COR-L47 (cell line): ENCODE measurements around the gene KISS1R.
"Not testable (repeated sequence)": the region's sequence is repeated elsewhere in the genome, so short reads cannot be mapped to it uniquely, and the experiment has no call there.

ENCODE experiments used
- DNase-seq: peaks from one replicate; lab custom pipeline; 2025; lab: John Stamatoyannopoulos, UW

Gene KISS1R

DNA sequence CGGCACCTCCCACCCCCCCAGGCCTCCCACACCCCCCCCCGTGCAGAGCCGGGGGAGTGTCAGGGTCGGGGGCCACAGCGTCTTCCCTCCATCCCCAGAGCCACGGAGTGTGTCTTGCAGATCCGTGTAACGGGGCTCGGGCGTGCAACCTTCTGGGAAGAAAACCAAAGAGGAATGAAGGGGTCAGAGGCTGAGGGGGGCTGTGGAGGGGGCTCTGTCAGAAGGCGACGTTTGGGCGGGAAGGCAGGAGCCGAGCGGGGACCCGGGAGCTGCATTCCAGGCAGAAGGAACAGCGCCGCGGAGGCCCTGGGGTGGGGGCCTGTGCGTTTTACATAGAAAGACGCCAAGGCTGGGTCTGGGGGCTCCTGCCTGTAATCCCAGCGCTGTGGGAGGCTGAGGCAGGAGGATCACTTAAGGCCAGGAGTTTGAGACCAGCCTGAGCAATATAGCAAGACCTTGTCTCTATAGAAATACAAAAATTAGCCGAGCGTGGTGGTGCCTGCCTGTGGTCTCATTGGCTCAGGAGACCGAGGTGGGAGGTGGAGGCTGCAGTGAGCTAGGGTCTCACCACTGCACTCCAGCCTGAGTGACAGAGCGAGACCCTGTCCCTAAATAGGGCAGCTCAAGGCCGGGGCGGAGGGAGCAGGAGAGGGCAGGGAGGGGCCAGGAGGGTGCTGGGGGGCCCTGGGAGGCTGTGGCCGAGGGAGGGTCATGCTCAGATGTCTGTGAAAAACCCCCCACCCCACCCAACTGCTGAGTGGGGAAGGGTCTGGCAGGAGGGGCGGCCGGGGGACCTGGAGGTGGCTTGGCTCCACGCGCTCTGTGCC lies 36.5 kb downstream of the KISS1R start:
- no peak for DNase-seq

DNA sequence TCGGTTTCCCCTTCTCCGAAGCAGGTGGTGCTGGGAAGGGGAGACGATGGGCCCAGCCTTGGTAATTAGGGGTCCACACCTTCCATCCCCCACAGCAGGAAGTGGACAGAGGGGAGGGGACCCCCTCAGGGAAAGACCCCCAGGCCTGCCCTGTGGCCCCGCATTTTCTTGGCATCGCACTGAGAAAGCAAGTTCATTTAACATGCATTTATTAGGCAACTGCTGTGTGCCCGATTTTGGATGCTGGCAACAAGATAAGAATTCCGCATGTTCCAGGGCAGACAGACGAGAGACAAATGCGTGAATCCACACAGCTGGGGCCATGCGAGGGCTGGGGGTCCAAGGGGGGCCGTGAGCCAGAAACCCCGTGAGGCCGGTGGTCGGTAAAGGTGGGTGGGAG lies 37.1 kb downstream of the KISS1R start:
- DNase-seq = no peak

GRCh38 chr19:954672-955494 lies 37.8 kb downstream of the KISS1R start:
- no peak for DNase-seq

DNA sequence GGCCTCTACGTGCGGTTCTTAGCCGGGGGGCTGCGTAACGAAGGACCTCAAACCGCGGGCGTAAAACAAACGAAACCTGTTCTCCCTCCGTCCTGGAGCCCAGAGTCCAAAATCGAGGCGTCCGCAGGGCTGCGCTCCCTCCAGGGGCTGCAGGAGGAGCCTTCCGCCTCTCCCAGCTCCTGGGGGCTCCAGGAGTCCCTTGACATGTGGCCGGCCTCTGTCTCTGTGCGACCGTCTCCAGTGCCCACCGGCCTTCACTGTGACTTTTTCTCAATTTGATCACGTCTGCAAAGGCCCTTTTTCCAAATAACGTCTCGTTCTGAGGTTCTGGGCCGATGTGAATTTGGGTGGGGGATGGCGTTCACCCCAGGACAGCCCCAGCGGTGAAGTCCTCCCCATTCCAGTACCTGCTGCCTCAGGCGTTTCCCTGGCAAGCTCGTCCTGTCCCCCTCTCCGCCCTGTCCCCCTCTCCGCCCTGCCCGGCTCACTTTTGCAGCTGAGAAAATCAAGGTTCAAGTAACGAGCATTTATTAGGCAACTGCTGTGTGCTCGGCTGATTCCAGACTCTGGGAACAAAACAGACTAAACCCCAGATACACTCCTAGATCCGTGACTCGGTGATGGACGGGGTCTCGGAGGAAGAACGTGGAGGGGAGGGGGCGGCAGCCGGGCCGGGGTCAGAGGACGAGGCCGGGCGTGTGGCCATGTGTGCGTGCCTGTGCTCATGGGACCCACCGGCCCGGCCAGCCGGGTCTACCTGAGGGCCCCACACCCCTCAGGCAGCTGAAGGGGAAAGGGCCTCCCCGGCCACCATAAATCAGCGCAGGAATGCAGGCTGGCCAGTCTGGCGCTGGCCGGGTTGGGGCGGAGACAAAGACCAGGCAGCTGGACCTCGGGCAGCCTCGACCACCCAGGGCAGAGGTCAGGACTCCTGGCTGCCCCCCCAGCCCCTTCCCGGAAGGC lies 39.0 kb downstream of the KISS1R start:
- DNase-seq = no peak

DNA sequence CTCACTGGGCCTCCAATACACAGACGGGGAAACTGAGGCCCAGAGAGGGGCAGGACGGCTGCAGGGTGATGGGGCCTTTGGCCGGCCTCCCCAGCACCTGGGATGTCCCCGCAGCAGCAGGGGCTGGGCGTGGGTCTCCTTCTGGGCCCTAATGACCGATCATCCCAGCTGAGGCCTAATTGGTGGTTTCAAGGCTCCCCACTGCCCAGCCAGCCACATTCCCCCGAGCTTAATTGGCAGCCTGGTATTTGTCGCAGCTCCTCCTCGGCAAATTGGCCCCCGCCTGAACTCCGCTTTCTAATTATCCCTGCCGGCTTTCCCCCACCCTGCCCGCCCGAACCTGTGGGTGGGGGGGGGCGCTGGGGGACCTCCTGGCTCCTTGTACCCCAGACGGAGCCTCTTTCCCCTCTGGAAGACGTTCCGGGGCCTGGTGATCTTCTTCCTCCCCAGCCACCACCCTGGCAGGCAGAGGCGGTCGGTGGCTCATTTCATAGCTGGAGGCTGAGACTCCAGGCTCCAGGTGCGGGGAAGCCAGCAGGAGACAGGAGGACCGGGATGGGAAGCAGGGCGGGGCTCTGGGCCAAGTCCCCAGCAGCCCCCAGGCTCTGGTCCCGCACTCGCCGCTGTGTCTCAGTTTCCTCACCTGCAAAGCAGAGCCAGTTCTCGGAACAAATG lies 39.8 kb downstream of the KISS1R start:
- DNase-seq = no peak

GRCh38 chr19:957578-957977 lies 40.4 kb downstream of the KISS1R start:
- not testable (repeated sequence) for DNase-seq

DNA sequence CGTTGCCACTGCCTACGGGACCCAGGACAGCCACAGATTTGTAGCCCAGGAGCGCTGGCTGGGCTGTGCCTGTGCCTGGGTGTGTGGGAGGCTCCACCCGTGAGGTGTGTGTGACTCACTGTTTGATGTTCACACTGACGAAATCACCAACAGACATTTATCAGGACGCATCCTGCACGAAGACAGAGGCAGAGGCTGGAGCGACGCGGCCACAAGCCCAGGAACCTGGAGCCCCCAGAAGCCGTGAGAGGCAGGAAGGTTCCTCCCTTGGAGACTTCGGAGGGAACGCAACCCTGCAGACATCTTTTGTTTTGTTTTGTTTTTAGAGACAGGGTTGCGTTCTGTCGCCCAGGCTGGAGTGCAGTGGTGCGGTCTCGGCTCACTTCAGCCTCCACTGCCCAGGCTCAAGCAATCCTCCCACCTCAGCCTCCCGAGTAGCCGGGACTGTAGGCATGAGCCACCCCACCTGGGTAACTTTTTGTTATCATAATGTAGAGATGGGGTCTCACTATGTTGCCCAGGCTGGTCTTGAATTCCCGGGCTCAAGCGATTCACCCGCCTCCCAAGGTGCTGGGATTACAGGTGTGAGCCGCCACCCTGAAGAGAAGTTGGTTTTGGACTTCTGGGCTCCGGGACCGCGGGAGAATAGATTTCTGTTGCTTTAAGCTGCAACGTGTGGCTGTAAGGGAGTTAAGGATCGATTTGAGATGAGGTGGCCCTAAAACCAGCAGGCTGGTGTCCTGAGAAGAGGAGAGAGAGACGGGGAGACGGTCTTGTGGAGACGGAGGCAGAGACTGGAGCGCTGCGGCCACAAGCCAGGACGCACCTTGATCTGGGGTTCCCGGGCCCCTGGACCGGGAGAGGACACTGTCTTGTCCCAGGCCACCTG lies 42.1 kb downstream of the KISS1R start:
- DNase-seq = no peak

GRCh38 chr19:960020-960419 lies 42.9 kb downstream of the KISS1R start:
- DNase-seq = no peak

- no peak for DNase-seq
Observed at GRCh38 chr19:960601-960938, 43.4 kb downstream of the KISS1R start.

DNA sequence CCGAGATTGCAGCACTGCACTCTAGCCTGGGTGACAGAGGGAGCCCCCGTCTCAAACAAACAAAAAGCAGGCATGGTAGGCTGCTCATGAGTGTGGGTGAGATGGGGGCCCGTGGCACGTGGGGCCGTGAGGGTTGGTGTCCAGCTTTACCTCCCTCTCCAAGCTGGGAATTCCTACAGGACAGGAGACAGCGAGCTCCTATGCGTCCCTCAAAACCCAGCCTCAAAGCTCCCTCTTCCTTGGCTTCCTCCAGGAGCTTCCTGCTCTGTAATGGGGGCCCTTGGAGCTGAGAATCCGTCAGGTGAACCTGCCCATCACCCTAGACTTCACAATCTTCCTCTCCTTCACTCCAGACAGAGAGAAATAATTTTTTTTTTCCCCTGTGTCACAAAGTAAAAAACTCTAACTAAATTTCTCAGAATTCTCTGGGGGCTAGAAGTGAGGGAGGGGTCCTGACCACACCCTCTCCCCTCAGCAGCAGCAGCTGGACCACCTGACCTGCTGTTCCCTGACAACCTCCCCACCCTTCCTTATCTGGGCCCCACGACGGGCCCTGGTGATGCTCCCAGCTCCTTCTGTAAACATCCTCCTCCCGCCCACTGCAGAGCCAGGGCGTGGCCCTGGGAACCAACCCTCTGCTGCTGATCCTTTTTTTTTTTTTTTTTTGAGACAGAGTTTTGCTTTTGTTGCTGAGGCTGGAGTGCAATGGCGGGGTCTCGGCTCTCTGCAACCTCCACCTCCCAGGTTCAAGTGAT lies 44.9 kb downstream of the KISS1R start:
- DNase-seq = no peak

DNA sequence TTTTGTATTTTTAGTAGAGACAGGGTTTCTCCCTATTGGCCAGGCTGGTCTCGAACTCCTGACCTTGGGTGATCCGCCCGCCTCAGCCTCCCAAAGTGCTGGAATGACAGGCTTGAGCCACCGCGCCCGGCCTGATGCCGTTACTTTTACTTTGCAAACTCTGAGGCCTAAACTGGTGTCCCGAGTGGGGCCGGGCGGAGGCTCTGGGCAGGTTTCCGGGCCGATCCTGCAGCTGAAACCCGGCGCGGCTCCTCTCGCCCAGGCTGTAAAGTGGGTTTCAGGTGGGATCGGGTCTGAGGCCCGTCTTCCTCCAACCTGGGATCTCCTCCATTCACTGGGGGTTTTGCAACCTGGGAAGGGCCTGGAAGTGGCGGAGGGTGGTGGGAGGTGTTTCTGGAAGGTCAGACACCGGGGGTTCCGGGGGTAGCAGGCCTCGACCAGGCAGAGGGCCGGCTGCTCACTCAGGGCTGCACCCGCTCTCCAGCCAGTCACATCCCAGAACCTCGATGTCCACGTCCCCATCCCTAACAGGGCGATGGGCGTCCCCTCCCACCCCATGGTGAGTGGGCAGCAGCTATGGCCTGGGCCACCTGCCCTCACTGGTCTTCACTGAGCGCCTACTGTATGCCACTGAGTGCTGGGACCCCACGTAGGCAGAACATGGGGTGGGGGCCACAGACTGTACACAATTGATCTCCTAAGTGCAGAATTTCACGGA lies 45.7 kb downstream of the KISS1R start:
- no peak for DNase-seq

DNA sequence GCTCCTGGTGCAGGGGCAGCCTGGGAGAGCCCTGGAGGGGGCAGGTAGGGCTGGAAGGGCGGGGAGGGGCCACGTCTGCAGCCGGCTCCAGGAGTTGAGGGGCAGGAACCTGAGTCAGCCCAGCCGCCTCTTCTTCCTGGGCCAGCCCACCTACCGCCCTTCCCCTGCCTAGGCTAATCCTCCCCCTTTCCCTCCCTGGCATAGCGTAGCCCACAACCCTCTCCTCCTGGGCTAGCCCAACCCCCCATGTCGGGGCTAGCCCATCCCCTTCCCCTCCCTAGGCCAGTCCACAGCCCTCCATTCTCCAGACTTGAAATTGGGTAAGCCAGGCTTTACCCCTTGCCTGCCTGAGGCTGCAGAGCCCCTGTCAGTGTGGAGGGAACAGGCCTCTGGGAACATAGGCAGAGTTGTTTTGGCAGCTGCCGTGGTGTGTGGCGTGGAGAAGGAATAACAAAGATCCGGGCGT lies 46.4 kb downstream of the KISS1R start:
- no peak for DNase-seq

GRCh38 chr19:964116-964520 lies 47.0 kb downstream of the KISS1R start:
- no peak for DNase-seq

- DNase-seq = no peak
Observed at GRCh38 chr19:964761-965694, 47.9 kb downstream of the KISS1R start.

GRCh38 chr19:966485-967088 lies 49.5 kb downstream of the KISS1R start:
- DNase-seq = no peak
